Gastroesophageal sphincter (tissue), 2 donors: ENCODE results near the gene METTL4.

Experiments
- EP300 ChIP-seq: sonication (generic); formaldehyde crosslinking; IDR thresholded peaks from one replicate; pipeline ENCODE4 v1.6.1; 2017; ENCODE audit warnings: antibody characterized with exemption, mild to moderate bottlenecking
- POLR2A ChIP-seq, 2 donors: fragments of 450-650 bp; IDR thresholded peaks; one replicate each; pipeline ENCODE4 v1.6.1; 2017; ENCODE audit warnings: antibody characterized with exemption in 2 of 2, mild to moderate bottlenecking in 2 of 2, moderate library complexity in 1 of 2
- POLR2AphosphoS5 ChIP-seq: sonication (generic); formaldehyde crosslinking; IDR thresholded peaks from one replicate; pipeline ENCODE4 v1.6.1; 2017; ENCODE audit warnings: antibody characterized with exemption

GRCh38 chr18:2508678-2509077, 62.6 kb downstream of the METTL4 start:
- no peak for TF ChIP-seq POLR2A (IDR thresholded peaks at IDR 0.05)
- TF ChIP-seq POLR2AphosphoS5: no peak
- TF ChIP-seq EP300: no peak
